ENCODE results near the gene JMY.

Gene JMY

GRCh38 chr5:79287907-79288306, 52.0 kb downstream of the JMY start:
- H3K4me3 Mint-ChIP-seq, result no peak overlapping the region
- H3K27ac Mint-ChIP-seq, result no peak overlapping the region
- no peak for DNase-seq (ENCODE audit: low spot score)
- H3K9me3 Mint-ChIP-seq, result no peaks in the 10 kb centered on the region
- no peaks in the 10 kb centered on the region for H3K27me3 Mint-ChIP-seq (ENCODE audit: low read depth)
- peaks cover 1% of the 10 kb centered on the region for H3K36me3 Mint-ChIP-seq (ENCODE audit: low read depth)
- H3K4me1 Mint-ChIP-seq (ENCODE audit: low read depth), result peaks cover 4% of the 10 kb centered on the region

DNA sequence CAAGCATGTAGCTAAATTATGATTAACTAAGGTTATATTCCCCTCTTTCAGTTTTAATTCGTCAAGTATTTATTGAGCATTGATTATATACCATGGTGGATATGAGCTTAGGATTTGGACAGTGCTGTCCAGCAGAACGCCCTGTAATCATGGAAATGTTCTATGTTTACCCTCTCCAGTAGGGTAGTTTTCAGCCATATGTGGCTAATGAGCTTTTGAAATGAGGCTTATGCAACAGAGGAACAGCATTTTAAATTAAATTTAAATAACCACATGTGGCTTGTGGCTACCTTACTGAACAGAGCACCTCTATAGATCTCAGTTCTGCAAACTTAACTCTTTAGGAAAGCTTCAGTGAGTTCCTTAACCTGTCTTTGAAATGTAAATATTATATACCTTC, 59.1 kb downstream of the JMY start:
- no peak overlapping the region for H3K4me3 Mint-ChIP-seq
- peaks cover 1% of the 10 kb centered on the region for H3K36me3 Mint-ChIP-seq (ENCODE audit: low read depth)
- no peak for DNase-seq (ENCODE audit: low spot score)
- H3K9me3 Mint-ChIP-seq, result no peaks in the 10 kb centered on the region
- H3K4me1 Mint-ChIP-seq (ENCODE audit: low read depth), result no peaks in the 10 kb centered on the region
- H3K27ac Mint-ChIP-seq, result no peak overlapping the region
- no peaks in the 10 kb centered on the region for H3K27me3 Mint-ChIP-seq (ENCODE audit: low read depth)

- Mint-ChIP-seq H3K4me3 (no peak overlapping the region), H3K36me3 (ENCODE audit: low read depth) (peaks cover 2% of the 10 kb centered on the region), H3K27me3 (ENCODE audit: low read depth) (no peaks in the 10 kb centered on the region), H3K4me1 (ENCODE audit: low read depth) (no peaks in the 10 kb centered on the region), H3K27ac (no peak overlapping the region), H3K9me3 (no peaks in the 10 kb centered on the region)
- no peak for DNase-seq (ENCODE audit: low spot score)
Observed at GRCh38 chr5:79297661-79298060, 61.7 kb downstream of the JMY start.

GRCh38 chr5:79301046-79301712, 65.2 kb downstream of the JMY start:
- H3K27me3 Mint-ChIP-seq (ENCODE audit: low read depth), result no peaks in the 10 kb centered on the region
- no peak overlapping the region for H3K27ac Mint-ChIP-seq
- no peaks in the 10 kb centered on the region for H3K4me1 Mint-ChIP-seq (ENCODE audit: low read depth)
- H3K36me3 Mint-ChIP-seq (ENCODE audit: low read depth), result peaks cover 3% of the 10 kb centered on the region
- H3K4me3 Mint-ChIP-seq, result no peak overlapping the region
- H3K9me3 Mint-ChIP-seq, result no peaks in the 10 kb centered on the region
- no peak for DNase-seq (ENCODE audit: low spot score)

- no peak overlapping the region for H3K4me3 Mint-ChIP-seq
- DNase-seq (ENCODE audit: low spot score), result no peak
- no peak overlapping the region for H3K27ac Mint-ChIP-seq
- H3K4me1 Mint-ChIP-seq (ENCODE audit: low read depth), result no peaks in the 10 kb centered on the region
- H3K36me3 Mint-ChIP-seq (ENCODE audit: low read depth), result peaks cover 7% of the 10 kb centered on the region
- no peaks in the 10 kb centered on the region for H3K9me3 Mint-ChIP-seq
- H3K27me3 Mint-ChIP-seq (ENCODE audit: low read depth), result no peaks in the 10 kb centered on the region
Observed at GRCh38 chr5:79302454-79302853, 66.5 kb downstream of the JMY start.

- DNase-seq (ENCODE audit: low spot score), result no peak
- Mint-ChIP-seq H3K36me3 (ENCODE audit: low read depth) (peaks cover 9% of the 10 kb centered on the region), H3K27me3 (ENCODE audit: low read depth) (no peaks in the 10 kb centered on the region), H3K27ac (no peak overlapping the region), H3K4me1 (ENCODE audit: low read depth) (no peaks in the 10 kb centered on the region), H3K9me3 (no peaks in the 10 kb centered on the region), H3K4me3 (no peak overlapping the region)
Observed at GRCh38 chr5:79305706-79306105, 69.8 kb downstream of the JMY start.

- Mint-ChIP-seq H3K27ac (no peak overlapping the region), H3K4me3 (no peak overlapping the region), H3K27me3 (ENCODE audit: low read depth) (no peaks in the 10 kb centered on the region), H3K36me3 (ENCODE audit: low read depth) (peaks cover 5% of the 10 kb centered on the region), H3K4me1 (ENCODE audit: low read depth) (no peaks in the 10 kb centered on the region), H3K9me3 (no peaks in the 10 kb centered on the region)
- no peak for DNase-seq (ENCODE audit: low spot score)
Observed at GRCh38 chr5:79318935-79319614, 83.1 kb downstream of the JMY start.

GRCh38 chr5:79329453-79329852, 93.5 kb downstream of the JMY start:
- Mint-ChIP-seq H3K4me3 (no peak overlapping the region), H3K27ac (no peak overlapping the region), H3K4me1 (ENCODE audit: low read depth) (no peaks in the 10 kb centered on the region), H3K9me3 (no peaks in the 10 kb centered on the region), H3K36me3 (ENCODE audit: low read depth) (no peaks in the 10 kb centered on the region), H3K27me3 (ENCODE audit: low read depth) (peaks cover 2% of the 10 kb centered on the region)
- DNase-seq (ENCODE audit: low spot score), result no peak

- no peaks in the 10 kb centered on the region for H3K36me3 Mint-ChIP-seq (ENCODE audit: low read depth)
- DNase-seq (ENCODE audit: low spot score), result no peak
- H3K4me3 Mint-ChIP-seq, result no peak overlapping the region
- H3K4me1 Mint-ChIP-seq (ENCODE audit: low read depth), result no peaks in the 10 kb centered on the region
- no peaks in the 10 kb centered on the region for H3K9me3 Mint-ChIP-seq
- H3K27me3 Mint-ChIP-seq (ENCODE audit: low read depth), result peaks cover 2% of the 10 kb centered on the region
- H3K27ac Mint-ChIP-seq, result no peak overlapping the region
Observed at GRCh38 chr5:79330071-79330470, 94.1 kb downstream of the JMY start.

DNA sequence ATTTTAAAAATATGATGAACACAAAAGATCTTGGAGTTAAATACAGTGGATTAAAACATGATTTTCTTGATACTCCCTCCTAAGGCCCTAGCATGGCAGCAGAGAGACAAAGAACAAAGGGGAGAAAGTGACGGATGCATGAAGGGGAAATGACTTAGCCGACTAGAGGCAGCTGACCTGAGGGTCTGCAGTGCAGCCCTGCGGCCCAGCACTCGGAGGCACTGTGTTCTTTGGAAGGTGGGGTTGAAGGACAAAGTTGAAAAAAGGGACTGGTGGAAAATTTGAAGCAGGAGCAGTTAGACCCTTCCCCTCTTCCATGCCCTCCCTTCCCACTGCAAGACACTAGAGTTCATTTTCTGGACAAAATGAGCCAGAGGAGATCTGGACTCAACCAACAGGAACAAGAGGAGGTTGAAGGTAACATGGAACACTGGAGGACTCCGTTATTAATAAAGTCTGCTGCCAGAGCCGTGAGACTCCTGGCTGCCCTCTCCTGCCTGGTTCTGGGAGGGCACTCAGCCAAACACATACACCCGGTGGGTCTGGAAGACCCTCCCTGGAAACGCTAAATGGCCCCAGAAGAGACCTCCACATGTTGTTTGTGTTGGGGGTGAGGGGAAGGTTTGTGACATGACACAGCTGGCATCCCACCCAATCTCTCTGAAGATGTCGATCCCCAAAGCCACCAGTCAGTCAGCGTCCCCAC, 98.1 kb downstream of the JMY start:
- Mint-ChIP-seq H3K9me3 (no peaks in the 10 kb centered on the region), H3K36me3 (ENCODE audit: low read depth) (no peaks in the 10 kb centered on the region), H3K27ac (no peak overlapping the region), H3K4me1 (ENCODE audit: low read depth) (no peaks in the 10 kb centered on the region), H3K4me3 (no peak overlapping the region), H3K27me3 (ENCODE audit: low read depth) (peaks cover 10% of the 10 kb centered on the region)
- no peak for DNase-seq (ENCODE audit: low spot score)

DNA sequence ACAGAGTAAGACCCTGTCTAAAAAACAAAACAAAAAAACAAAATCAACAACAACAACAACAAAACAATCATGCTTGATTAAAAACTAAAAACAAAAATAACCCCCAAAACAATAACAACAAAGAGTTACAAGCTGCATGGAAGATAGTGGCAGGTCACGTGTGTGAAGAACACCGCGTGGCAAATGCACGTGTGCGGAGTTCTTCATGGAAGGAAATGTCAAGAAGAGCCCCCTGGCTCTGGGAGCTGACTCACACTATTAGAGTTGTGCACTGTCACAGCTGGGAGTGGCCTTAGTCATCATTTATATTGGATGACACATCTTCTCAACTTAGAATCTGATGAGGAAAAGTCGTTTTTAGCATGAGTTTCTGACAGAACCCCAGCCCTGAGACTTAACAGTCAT, 110.5 kb downstream of the JMY start:
- no peak for DNase-seq (ENCODE audit: low spot score)
- no peak overlapping the region for H3K27ac Mint-ChIP-seq
- no peaks in the 10 kb centered on the region for H3K4me1 Mint-ChIP-seq (ENCODE audit: low read depth)
- no peaks in the 10 kb centered on the region for H3K36me3 Mint-ChIP-seq (ENCODE audit: low read depth)
- no peaks in the 10 kb centered on the region for H3K27me3 Mint-ChIP-seq (ENCODE audit: low read depth)
- no peak overlapping the region for H3K4me3 Mint-ChIP-seq
- no peaks in the 10 kb centered on the region for H3K9me3 Mint-ChIP-seq

DNA sequence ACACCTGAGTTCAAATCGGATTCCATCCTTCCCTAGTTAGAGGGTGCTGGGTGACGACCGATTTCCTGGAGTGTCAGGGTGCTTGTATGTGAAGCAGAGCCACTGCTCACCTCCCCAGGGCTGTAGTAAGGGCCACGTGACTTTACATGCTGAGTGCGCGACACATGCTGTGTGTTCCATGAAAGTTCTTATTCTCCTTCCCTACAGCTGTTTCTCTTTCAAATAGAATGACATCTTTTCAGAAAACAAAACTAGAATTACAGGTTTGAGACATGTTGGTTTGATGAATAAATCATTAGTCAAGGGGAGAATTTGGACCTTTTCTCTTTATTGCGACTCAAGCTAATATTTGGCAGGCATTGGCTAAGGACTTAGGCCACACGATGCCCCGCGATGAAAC, 113.1 kb downstream of the JMY start:
- no peaks in the 10 kb centered on the region for H3K9me3 Mint-ChIP-seq
- no peak for DNase-seq (ENCODE audit: low spot score)
- no peak overlapping the region for H3K27ac Mint-ChIP-seq
- H3K36me3 Mint-ChIP-seq (ENCODE audit: low read depth), result no peaks in the 10 kb centered on the region
- no peaks in the 10 kb centered on the region for H3K4me1 Mint-ChIP-seq (ENCODE audit: low read depth)
- peaks cover 2% of the 10 kb centered on the region for H3K27me3 Mint-ChIP-seq (ENCODE audit: low read depth)
- no peak overlapping the region for H3K4me3 Mint-ChIP-seq

DNA sequence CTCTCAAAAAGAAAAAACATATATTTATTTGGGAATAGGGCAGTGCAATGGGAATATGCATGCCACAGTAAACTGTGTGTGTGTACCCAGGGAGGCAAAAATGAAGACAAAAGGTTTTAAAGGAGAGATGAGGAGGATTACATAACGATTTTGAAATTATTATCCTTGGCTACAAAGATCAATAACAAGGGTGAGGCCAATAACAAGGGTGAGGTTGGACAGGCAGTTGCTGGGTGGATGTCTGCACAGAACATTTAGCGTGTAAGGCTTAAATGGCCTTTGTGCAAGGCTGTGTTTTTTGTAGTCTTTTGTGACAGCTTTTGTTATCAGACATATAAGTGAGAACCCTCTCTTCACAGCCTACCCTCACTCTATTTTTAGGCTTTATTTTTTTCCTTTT, 114.0 kb downstream of the JMY start:
- no peaks in the 10 kb centered on the region for H3K36me3 Mint-ChIP-seq (ENCODE audit: low read depth)
- no peak for DNase-seq (ENCODE audit: low spot score)
- no peak overlapping the region for H3K4me3 Mint-ChIP-seq
- H3K4me1 Mint-ChIP-seq (ENCODE audit: low read depth), result no peaks in the 10 kb centered on the region
- H3K27ac Mint-ChIP-seq, result no peak overlapping the region
- H3K27me3 Mint-ChIP-seq (ENCODE audit: low read depth), result peaks cover 2% of the 10 kb centered on the region
- no peaks in the 10 kb centered on the region for H3K9me3 Mint-ChIP-seq

DNA sequence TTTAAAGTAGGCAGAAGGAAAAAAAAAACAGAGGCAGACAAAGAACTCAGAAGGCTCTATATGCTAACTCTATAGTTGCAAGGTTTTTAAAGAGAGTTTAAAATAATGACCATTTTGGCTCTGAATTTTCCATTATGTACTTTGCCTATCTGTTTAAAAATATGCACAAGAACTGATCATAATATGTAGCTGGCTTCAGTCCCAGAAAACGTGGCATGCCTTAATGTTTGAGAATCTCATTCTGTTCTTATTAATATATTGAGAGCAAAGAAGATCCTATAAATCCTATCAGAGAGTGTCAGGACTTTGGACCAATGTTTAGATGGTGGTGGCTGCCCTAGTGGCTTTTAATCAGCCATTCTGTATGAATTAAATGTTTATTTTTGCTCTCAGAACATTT, 121.5 kb downstream of the JMY start:
- DNase-seq (ENCODE audit: low spot score), result no peak
- Mint-ChIP-seq H3K4me1 (ENCODE audit: low read depth) (no peaks in the 10 kb centered on the region), H3K9me3 (no peaks in the 10 kb centered on the region), H3K27ac (no peak overlapping the region), H3K27me3 (ENCODE audit: low read depth) (peaks cover 2% of the 10 kb centered on the region), H3K36me3 (ENCODE audit: low read depth) (no peaks in the 10 kb centered on the region), H3K4me3 (no peak overlapping the region)

Measured in T-helper 2 cell treated with Interferon-gamma antibody and Interleukin-4, amounts not matched to agents 5 μg/mL and 100 μg/mL, for 36 hours (primary cell).